ENCODE data around the gene OR2T8.

The OR2T8 gene

DNA sequence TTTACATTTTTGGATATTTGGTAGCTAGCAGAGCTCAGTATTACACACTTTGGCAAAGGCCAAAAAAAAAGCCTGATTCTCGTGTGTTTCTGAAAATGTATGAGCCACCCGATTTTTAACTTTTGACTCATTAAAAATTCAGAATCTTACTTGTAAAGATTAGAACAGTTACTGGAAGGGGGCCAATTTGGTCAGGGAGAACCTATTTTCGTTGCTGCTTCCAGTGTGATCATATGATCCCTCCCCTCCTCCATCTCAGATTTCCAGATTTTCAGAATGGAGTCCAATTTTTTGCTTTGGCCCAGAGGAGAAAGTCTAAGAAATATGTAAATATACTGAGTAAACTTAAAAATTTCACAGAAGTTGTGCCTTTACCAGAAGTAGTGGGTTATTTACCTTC, 41.7 kb downstream of the OR2T8 start:
- no peak for DNase-seq
- ATAC-seq = no peak

- DNase-seq = no peak
- no peak for ATAC-seq
Measured at GRCh38 chr1:247962911-247963588, 43.0 kb downstream of the OR2T8 start.

- ATAC-seq = no peak
- no peak for DNase-seq
Measured at GRCh38 chr1:247964933-247965332, 44.9 kb downstream of the OR2T8 start, which contains the start of gene OR2AK2. Gene OR2AK2, plus strand, starts transcription at chr1:247965233. Its CDS starts 144 bp downstream, at chr1:247965377.

- ATAC-seq (no peak), DNase-seq (no peak)
Measured at GRCh38 chr1:247966532-247967204, 46.6 kb downstream of the OR2T8 start.
